GM12878 (cell line): ENCODE measurements around the gene PTGR2.

Experiments
- ASH2L ChIP-seq: fragments of 300-600, 200-600 bp; sonication (generic); IDR thresholded peaks from 2 replicates; pipeline ENCODE4 v1.6.1; 2017; ENCODE audit warnings: low read depth, mild to moderate bottlenecking, borderline replicate concordance
- EGR1 ChIP-seq, 2 experiments: IDR thresholded peaks; 1 replicate in 1 of 2; 2 replicates in 1 of 2; pipeline ENCODE4 v1.6.1; 2011 to 2012; ENCODE audit warnings: low read depth in 2 of 2, low read length in 2 of 2, borderline replicate concordance in 1 of 2, mild to moderate bottlenecking in 1 of 2, moderate library complexity in 1 of 2
- ETV6 ChIP-seq, 2 experiments: fragments of 450-650 bp in 1 of 2; IDR thresholded peaks in 1 of 2; conservative IDR thresholded peaks in 1 of 2; 2 replicates each; pipeline ENCODE4 v1.6.1; 2014; ENCODE audit warnings: antibody characterized with exemption in 1 of 2, borderline replicate concordance in 1 of 2, low read depth in 1 of 2, mild to moderate bottlenecking in 1 of 2, moderate library complexity in 1 of 2
- MTA3 ChIP-seq: IDR thresholded peaks from 2 replicates; pipeline ENCODE4 v1.6.1; 2012; ENCODE audit warnings: low read length, inconsistent platforms, borderline replicate concordance
- POLR2A ChIP-seq: IDR thresholded peaks from 2 replicates; pipeline ENCODE4 v1.6.1; 2011; ENCODE audit warnings: low read depth, mild to moderate bottlenecking, low read length
- RBBP5 ChIP-seq: fragments of 200-600 bp; sonication (generic); conservative IDR thresholded peaks from 2 replicates; pipeline ENCODE4 v1.6.1; 2016
- ZNF384 ChIP-seq: IDR thresholded peaks from 2 replicates; pipeline ENCODE4 v1.6.1; 2012; ENCODE audit warnings: low read depth, mild to moderate bottlenecking, low read length, improper control_type of control experiment, borderline replicate concordance
- TF ChIP-seq, protein P1 (sequence below): IDR thresholded peaks from 2 replicates; pipeline ENCODE4 v1.6.1; 2011; ENCODE audit warnings: mild to moderate bottlenecking, low read depth, low read length, moderate library complexity; ENCODE audit not compliant: insufficient replicate concordance
- TF ChIP-seq, protein P2 (sequence below): fragments of 150-350 bp; IDR thresholded peaks from 2 replicates; pipeline ENCODE4 v1.6.1; 2016; ENCODE audit warnings: low read depth, low read length
- TF ChIP-seq, protein P3 (sequence below): IDR thresholded peaks from 2 replicates; pipeline ENCODE4 v1.6.1; 2011; ENCODE audit warnings: low read depth, mild to moderate bottlenecking, low read length, moderate library complexity, borderline replicate concordance; ENCODE audit errors: extremely low read depth
- TF ChIP-seq, protein P4 (sequence below): IDR thresholded peaks from 2 replicates; pipeline ENCODE4 v1.6.1; 2012; ENCODE audit warnings: improper control_type of control experiment, low read depth, low read length; ENCODE audit not compliant: insufficient replicate concordance

DNA sequence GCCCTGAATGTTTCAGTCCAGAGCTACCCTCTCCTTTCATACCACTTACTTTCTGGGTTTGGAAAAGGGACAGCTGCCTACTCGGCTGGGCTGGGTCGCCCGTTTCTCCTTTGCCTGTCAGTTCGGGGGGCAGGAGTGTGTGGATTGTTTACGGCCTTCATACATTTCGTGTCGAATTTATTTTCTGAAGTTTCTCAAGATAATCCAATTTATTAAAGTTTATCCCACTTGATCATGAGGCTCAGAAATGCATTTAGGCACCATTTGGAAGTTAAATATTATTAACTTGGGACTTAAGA lies 35.6 kb downstream of the PTGR2 start:
- TF ChIP-seq, protein P1, sequence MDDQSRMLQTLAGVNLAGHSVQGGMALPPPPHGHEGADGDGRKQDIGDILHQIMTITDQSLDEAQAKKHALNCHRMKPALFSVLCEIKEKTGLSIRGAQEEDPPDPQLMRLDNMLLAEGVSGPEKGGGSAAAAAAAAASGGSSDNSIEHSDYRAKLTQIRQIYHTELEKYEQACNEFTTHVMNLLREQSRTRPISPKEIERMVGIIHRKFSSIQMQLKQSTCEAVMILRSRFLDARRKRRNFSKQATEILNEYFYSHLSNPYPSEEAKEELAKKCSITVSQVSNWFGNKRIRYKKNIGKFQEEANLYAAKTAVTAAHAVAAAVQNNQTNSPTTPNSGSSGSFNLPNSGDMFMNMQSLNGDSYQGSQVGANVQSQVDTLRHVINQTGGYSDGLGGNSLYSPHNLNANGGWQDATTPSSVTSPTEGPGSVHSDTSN = no peak
- TF ChIP-seq ASH2L (no peak), MTA3 (no peak), EGR1 (IDR thresholded peaks at IDR 0.05; ENCODE audit: borderline replicate concordance in 1 of 2, low read depth in 2 of 2, low read length in 2 of 2) (no peak), POLR2A (no peak), RBBP5 (no peak), ZNF384 (no peak), ETV6 (conservative IDR thresholded peaks at IDR 0.05 in 1 of 2, IDR thresholded peaks at IDR 0.05 in 1 of 2; ENCODE audit: borderline replicate concordance in 1 of 2, low read depth in 1 of 2) (no peak)
- TF ChIP-seq, protein P2, sequence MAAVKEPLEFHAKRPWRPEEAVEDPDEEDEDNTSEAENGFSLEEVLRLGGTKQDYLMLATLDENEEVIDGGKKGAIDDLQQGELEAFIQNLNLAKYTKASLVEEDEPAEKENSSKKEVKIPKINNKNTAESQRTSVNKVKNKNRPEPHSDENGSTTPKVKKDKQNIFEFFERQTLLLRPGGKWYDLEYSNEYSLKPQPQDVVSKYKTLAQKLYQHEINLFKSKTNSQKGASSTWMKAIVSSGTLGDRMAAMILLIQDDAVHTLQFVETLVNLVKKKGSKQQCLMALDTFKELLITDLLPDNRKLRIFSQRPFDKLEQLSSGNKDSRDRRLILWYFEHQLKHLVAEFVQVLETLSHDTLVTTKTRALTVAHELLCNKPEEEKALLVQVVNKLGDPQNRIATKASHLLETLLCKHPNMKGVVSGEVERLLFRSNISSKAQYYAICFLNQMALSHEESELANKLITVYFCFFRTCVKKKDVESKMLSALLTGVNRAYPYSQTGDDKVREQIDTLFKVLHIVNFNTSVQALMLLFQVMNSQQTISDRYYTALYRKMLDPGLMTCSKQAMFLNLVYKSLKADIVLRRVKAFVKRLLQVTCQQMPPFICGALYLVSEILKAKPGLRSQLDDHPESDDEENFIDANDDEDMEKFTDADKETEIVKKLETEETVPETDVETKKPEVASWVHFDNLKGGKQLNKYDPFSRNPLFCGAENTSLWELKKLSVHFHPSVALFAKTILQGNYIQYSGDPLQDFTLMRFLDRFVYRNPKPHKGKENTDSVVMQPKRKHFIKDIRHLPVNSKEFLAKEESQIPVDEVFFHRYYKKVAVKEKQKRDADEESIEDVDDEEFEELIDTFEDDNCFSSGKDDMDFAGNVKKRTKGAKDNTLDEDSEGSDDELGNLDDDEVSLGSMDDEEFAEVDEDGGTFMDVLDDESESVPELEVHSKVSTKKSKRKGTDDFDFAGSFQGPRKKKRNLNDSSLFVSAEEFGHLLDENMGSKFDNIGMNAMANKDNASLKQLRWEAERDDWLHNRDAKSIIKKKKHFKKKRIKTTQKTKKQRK = no peak
- TF ChIP-seq, protein P3, sequence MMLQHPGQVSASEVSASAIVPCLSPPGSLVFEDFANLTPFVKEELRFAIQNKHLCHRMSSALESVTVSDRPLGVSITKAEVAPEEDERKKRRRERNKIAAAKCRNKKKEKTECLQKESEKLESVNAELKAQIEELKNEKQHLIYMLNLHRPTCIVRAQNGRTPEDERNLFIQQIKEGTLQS = no peak
- TF ChIP-seq, protein P4, sequence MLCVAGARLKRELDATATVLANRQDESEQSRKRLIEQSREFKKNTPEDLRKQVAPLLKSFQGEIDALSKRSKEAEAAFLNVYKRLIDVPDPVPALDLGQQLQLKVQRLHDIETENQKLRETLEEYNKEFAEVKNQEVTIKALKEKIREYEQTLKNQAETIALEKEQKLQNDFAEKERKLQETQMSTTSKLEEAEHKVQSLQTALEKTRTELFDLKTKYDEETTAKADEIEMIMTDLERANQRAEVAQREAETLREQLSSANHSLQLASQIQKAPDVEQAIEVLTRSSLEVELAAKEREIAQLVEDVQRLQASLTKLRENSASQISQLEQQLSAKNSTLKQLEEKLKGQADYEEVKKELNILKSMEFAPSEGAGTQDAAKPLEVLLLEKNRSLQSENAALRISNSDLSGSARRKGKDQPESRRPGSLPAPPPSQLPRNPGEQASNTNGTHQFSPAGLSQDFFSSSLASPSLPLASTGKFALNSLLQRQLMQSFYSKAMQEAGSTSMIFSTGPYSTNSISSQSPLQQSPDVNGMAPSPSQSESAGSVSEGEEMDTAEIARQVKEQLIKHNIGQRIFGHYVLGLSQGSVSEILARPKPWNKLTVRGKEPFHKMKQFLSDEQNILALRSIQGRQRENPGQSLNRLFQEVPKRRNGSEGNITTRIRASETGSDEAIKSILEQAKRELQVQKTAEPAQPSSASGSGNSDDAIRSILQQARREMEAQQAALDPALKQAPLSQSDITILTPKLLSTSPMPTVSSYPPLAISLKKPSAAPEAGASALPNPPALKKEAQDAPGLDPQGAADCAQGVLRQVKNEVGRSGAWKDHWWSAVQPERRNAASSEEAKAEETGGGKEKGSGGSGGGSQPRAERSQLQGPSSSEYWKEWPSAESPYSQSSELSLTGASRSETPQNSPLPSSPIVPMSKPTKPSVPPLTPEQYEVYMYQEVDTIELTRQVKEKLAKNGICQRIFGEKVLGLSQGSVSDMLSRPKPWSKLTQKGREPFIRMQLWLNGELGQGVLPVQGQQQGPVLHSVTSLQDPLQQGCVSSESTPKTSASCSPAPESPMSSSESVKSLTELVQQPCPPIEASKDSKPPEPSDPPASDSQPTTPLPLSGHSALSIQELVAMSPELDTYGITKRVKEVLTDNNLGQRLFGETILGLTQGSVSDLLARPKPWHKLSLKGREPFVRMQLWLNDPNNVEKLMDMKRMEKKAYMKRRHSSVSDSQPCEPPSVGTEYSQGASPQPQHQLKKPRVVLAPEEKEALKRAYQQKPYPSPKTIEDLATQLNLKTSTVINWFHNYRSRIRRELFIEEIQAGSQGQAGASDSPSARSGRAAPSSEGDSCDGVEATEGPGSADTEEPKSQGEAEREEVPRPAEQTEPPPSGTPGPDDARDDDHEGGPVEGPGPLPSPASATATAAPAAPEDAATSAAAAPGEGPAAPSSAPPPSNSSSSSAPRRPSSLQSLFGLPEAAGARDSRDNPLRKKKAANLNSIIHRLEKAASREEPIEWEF = no peak
